DOHH2 (cell line): Measurements from ENCODE around the gene GLDN.

ENCODE experiments used
- H3F3A ChIP-seq: fragments of 200-600 bp; sonication (generic), shearing (Covaris generic); 2 replicates; pipeline ENCODE4 v1.6.0; 2016; ENCODE audit warnings: antibody characterized with exemption, mild to moderate bottlenecking; ENCODE audit not compliant: control insufficient read depth, insufficient read depth
- H3K27ac ChIP-seq: fragments of 200-600 bp; sonication (generic); 2 replicates; pipeline ENCODE4 v1.5.1; 2014; ENCODE audit warnings: low read depth, mild to moderate bottlenecking, low read length, moderate library complexity
- H3K27me3 ChIP-seq: fragments of 200-600 bp; sonication (generic); 2 replicates; pipeline ENCODE4 v1.6.1; 2014; ENCODE audit warnings: mild to moderate bottlenecking, low read length, mixed read lengths; ENCODE audit not compliant: control insufficient read depth
- H3K36me3 ChIP-seq: fragments of 200-600 bp; sonication (generic); 2 replicates; pipeline ENCODE4 v1.6.1; 2014; ENCODE audit warnings: mild to moderate bottlenecking, low read length, moderate library complexity, mixed read lengths; ENCODE audit not compliant: control insufficient read depth
- H3K4me1 ChIP-seq: fragments of 200-600 bp; sonication (generic); 2 replicates; pipeline ENCODE4 v1.6.1; 2014; ENCODE audit warnings: mild to moderate bottlenecking, low read length, mixed read lengths; ENCODE audit not compliant: control insufficient read depth
- H3K4me2 ChIP-seq: fragments of 200-600 bp; sonication (generic); 2 replicates; pipeline ENCODE4 v1.6.0; 2014; ENCODE audit warnings: mild to moderate bottlenecking, low read length, moderate library complexity
- H3K4me3 ChIP-seq: fragments of 200-600 bp; sonication (generic); 2 replicates; pipeline ENCODE4 v1.5.1; 2014; ENCODE audit warnings: mild to moderate bottlenecking, low read length, mixed read lengths
- H3K79me2 ChIP-seq: fragments of 200-600 bp; sonication (generic); 2 replicates; pipeline ENCODE4 v1.6.1; 2014; ENCODE audit warnings: mild to moderate bottlenecking, low read length, mixed read lengths; ENCODE audit not compliant: control insufficient read depth
- H3K9me2 ChIP-seq: fragments of 200-600 bp; sonication (generic); replicated peaks from 2 replicates; pipeline ENCODE4 v1.6.1; 2014; ENCODE audit warnings: mild to moderate bottlenecking, low read length, mixed read lengths; ENCODE audit not compliant: control insufficient read depth
- H3K9me3 ChIP-seq: fragments of 200-600 bp; sonication (generic); 2 replicates; pipeline ENCODE4 v1.6.1; 2014; ENCODE audit warnings: antibody characterized with exemption, low read length, mixed read lengths; ENCODE audit not compliant: control insufficient read depth, insufficient read depth
- H4K20me1 ChIP-seq: fragments of 200-600 bp; sonication (generic); 2 replicates; pipeline ENCODE4 v1.6.0; 2014; ENCODE audit warnings: low read depth, mild to moderate bottlenecking, antibody characterized with exemption, low read length, moderate library complexity; ENCODE audit not compliant: control insufficient read depth, insufficient read depth
- EZH2phosphoT487 ChIP-seq: fragments of 200-600 bp; sonication (generic); IDR thresholded peaks from 2 replicates; pipeline ENCODE4 v1.6.1; 2017; ENCODE audit warnings: borderline replicate concordance, mild to moderate bottlenecking, antibody characterized with exemption, low read length, moderate library complexity, mixed read lengths
- TF ChIP-seq, protein P1 (sequence below): fragments of 200-600 bp; sonication (generic); IDR thresholded peaks from one replicate; pipeline ENCODE4 v1.5.1; 2014; ENCODE audit warnings: antibody characterized with exemption, mild to moderate bottlenecking, low read depth, low read length; ENCODE audit not compliant: poor library complexity, severe bottlenecking

The GLDN gene

DNA sequence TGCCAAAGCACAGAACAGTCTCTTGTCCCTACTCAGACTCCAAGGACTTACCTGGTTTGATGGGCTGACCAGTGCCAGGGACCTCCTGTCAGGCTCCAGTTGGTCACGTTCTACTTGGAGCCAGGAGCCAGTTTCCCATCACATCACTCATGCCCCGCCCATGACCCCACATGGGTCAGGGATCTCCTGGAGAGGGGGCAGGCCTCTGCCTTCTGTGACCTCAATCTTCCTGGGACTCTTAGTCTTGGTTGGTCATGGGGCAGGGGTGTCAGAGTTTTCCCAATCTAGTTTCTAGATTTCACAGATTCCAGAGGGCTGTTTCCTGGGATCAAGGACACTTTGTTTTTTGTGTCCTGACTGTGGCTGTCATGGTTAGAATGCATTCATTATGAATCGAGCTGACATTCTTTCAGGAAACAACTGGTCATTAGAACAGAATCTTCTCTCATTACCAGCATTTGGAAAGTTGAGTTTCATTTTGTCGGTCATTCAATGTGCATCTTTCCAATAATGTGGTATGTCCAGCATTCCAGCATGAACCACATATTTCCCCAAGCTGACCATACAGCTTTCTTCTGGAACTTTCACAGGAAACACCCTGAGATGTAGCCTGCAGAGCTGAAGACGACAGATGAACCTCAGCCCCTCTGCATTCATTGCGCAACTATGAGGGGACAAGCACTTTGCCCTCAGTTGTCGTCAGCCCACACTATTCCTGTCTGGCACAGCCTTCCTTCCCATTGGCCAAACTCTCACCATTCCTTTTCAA is 22.9 kb upstream of the GLDN start:
- no peak overlapping the region for H3K4me3 ChIP-seq
- H3K79me2 ChIP-seq = no peaks in the 10 kb centered on the region
- no peaks in the 10 kb centered on the region for H3K27me3 ChIP-seq
- no peak overlapping the region for H3K4me2 ChIP-seq
- H3K9me3 ChIP-seq = no peaks in the 10 kb centered on the region
- no peaks in the 10 kb centered on the region for H3F3A ChIP-seq
- no peaks in the 10 kb centered on the region for H3K9me2 ChIP-seq
- no peaks in the 10 kb centered on the region for H4K20me1 ChIP-seq
- H3K36me3 ChIP-seq = no peaks in the 10 kb centered on the region
- H3K4me1 ChIP-seq = no peaks in the 10 kb centered on the region
- H3K27ac ChIP-seq = no peak overlapping the region
- TF ChIP-seq EZH2phosphoT487 = no peak
- TF ChIP-seq, protein P1, sequence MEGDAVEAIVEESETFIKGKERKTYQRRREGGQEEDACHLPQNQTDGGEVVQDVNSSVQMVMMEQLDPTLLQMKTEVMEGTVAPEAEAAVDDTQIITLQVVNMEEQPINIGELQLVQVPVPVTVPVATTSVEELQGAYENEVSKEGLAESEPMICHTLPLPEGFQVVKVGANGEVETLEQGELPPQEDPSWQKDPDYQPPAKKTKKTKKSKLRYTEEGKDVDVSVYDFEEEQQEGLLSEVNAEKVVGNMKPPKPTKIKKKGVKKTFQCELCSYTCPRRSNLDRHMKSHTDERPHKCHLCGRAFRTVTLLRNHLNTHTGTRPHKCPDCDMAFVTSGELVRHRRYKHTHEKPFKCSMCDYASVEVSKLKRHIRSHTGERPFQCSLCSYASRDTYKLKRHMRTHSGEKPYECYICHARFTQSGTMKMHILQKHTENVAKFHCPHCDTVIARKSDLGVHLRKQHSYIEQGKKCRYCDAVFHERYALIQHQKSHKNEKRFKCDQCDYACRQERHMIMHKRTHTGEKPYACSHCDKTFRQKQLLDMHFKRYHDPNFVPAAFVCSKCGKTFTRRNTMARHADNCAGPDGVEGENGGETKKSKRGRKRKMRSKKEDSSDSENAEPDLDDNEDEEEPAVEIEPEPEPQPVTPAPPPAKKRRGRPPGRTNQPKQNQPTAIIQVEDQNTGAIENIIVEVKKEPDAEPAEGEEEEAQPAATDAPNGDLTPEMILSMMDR = no peak

DNA sequence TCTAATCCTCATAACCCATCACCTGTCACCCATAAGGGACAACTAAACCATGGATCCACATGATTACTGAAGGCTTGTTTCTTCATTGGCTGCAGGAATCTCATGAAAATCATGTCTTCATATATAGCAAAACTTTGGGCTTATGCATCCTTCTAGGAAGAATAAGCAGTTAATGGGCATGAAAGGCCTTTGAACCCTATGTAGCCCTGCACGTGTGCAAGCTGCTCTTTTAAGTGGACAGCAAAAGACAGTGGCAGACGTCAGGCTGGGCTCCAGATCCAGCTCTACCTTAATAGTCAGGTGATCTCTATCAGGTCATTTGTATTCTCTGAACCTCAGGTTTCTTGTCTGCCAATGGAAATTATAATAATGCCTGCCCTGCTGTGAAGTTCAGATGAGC is 21.9 kb upstream of the GLDN start:
- H3K27me3 ChIP-seq = no peaks in the 10 kb centered on the region
- TF ChIP-seq EZH2phosphoT487 = no peak
- TF ChIP-seq, protein P1 = no peak

GRCh38 chr15:51320843-51321242 is 20.6 kb upstream of the GLDN start:
- H3K9me2 ChIP-seq = no peaks in the 10 kb centered on the region
- H3F3A ChIP-seq = no peaks in the 10 kb centered on the region
- no peak for TF ChIP-seq EZH2phosphoT487
- TF ChIP-seq, protein P1 = no peak
- H3K27ac ChIP-seq = no peak overlapping the region
- H3K27me3 ChIP-seq = no peaks in the 10 kb centered on the region
- H3K9me3 ChIP-seq = no peaks in the 10 kb centered on the region
- H3K36me3 ChIP-seq = no peaks in the 10 kb centered on the region
- H3K79me2 ChIP-seq = no peaks in the 10 kb centered on the region
- no peaks in the 10 kb centered on the region for H4K20me1 ChIP-seq
- H3K4me2 ChIP-seq = no peak overlapping the region
- H3K4me3 ChIP-seq = no peak overlapping the region
- no peaks in the 10 kb centered on the region for H3K4me1 ChIP-seq

More for the DNA sequence above, 21.9 kb upstream of the GLDN start:
- no peaks in the 10 kb centered on the region for H3F3A ChIP-seq
- no peaks in the 10 kb centered on the region for H3K9me3 ChIP-seq
- H3K36me3 ChIP-seq = no peaks in the 10 kb centered on the region
- no peak overlapping the region for H3K4me2 ChIP-seq
- no peaks in the 10 kb centered on the region for H3K79me2 ChIP-seq
- H3K27ac ChIP-seq = no peak overlapping the region
- no peak overlapping the region for H3K4me3 ChIP-seq
- H3K9me2 ChIP-seq = no peaks in the 10 kb centered on the region
- no peaks in the 10 kb centered on the region for H4K20me1 ChIP-seq
- no peaks in the 10 kb centered on the region for H3K4me1 ChIP-seq

- TF ChIP-seq EZH2phosphoT487 = no peak
- TF ChIP-seq, protein P1 = no peak
- Histone ChIP-seq H3K79me2 (no peaks in the 10 kb centered on the region), H3K4me1 (no peaks in the 10 kb centered on the region), H3K36me3 (no peaks in the 10 kb centered on the region), H3K9me3 (no peaks in the 10 kb centered on the region), H3F3A (no peaks in the 10 kb centered on the region), H3K4me2 (no peak overlapping the region), H3K9me2 (no peaks in the 10 kb centered on the region), H3K4me3 (no peak overlapping the region), H3K27me3 (no peaks in the 10 kb centered on the region), H4K20me1 (no peaks in the 10 kb centered on the region), H3K27ac (no peak overlapping the region)
Measured at GRCh38 chr15:51321316-51321715, 20.1 kb upstream of the GLDN start.
